Neural cell (in vitro differentiated cells): Measurements from ENCODE around the gene CTTNBP2NL. TPM values are rescaled to one million over a fixed set of nuclear protein-coding genes. Genes with fewer than 3 reads are reported as not detected.

Source experiments
- H2AFZ ChIP-seq: fragments of 200-600, 300-800 bp; sonication (generic), shearing (Covaris generic); 2 replicates; pipeline ENCODE4 v1.6.0; 2014; ENCODE audit warnings: low read depth, mild to moderate bottlenecking, antibody characterized with exemption, low read length, moderate library complexity
- H3F3A ChIP-seq: fragments of 200-600 bp; shearing (Covaris generic); 2 replicates; pipeline ENCODE4 v1.6.1; 2016; ENCODE audit warnings: mild to moderate bottlenecking, moderate library complexity, mixed read lengths, antibody characterized with exemption, low read length; ENCODE audit not compliant: insufficient read depth, poor library complexity, severe bottlenecking
- H3K27ac ChIP-seq: fragments of 200-600, 300-800 bp; sonication (generic), shearing (Covaris generic); 2 replicates; pipeline ENCODE4 v1.5.1; 2014; ENCODE audit warnings: mild to moderate bottlenecking, low read length, moderate library complexity
- H3K27me3 ChIP-seq: fragments of 300-800, 200-600 bp; sonication (generic), shearing (Covaris generic); 2 replicates; pipeline ENCODE4 v1.6.0; 2014; ENCODE audit warnings: mild to moderate bottlenecking, low read depth, low read length, moderate library complexity; ENCODE audit not compliant: insufficient read depth
- H3K36me3 ChIP-seq: fragments of 300-800, 200-600 bp; sonication (generic), shearing (Covaris generic); 2 replicates; pipeline ENCODE4 v1.5.1; 2014; ENCODE audit warnings: mild to moderate bottlenecking, antibody characterized with exemption, low read length, moderate library complexity; ENCODE audit not compliant: insufficient read depth
- H3K4me2 ChIP-seq: fragments of 300-800, 200-600 bp; sonication (generic), shearing (Covaris generic); 2 replicates; pipeline ENCODE4 v1.6.0; 2014; ENCODE audit warnings: mild to moderate bottlenecking, low read length
- H3K4me3 ChIP-seq: fragments of 300-800, 200-600 bp; sonication (generic), shearing (Covaris generic); 2 replicates; pipeline ENCODE4 v1.5.1; 2014; ENCODE audit warnings: mild to moderate bottlenecking, low read length, moderate library complexity
- H3K79me2 ChIP-seq: fragments of 200-600 bp; shearing (Covaris generic); replicated peaks from 2 replicates; pipeline ENCODE4 v1.6.0; 2014; ENCODE audit warnings: mild to moderate bottlenecking, low read length, moderate library complexity; ENCODE audit not compliant: insufficient read depth
- H3K9ac ChIP-seq: fragments of 300-800, 200-600 bp; sonication (generic), shearing (Covaris generic); 2 replicates; pipeline ENCODE4 v1.6.1; 2016; ENCODE audit warnings: mild to moderate bottlenecking, low read length, mixed read lengths
- H3K9me2 ChIP-seq: fragments of 200-600 bp; shearing (Covaris generic); 2 replicates; pipeline ENCODE4 v1.6.1; 2016; ENCODE audit warnings: mild to moderate bottlenecking, low read length, mixed read lengths; ENCODE audit not compliant: insufficient read depth
- H3K9me3 ChIP-seq: fragments of 200-600, 300-800 bp; sonication (generic), shearing (Covaris generic); 2 replicates; pipeline ENCODE4 v1.6.1; 2016; ENCODE audit warnings: mild to moderate bottlenecking, mixed run types, low read length, moderate library complexity, mixed read lengths
- H4K20me1 ChIP-seq: fragments of 200-600 bp; shearing (Covaris generic); 2 replicates; pipeline ENCODE4 v1.6.1; 2016; ENCODE audit warnings: mild to moderate bottlenecking, mixed run types; ENCODE audit not compliant: insufficient read depth
- EP300 ChIP-seq: fragments of 450-650 bp; conservative IDR thresholded peaks from 2 replicates; pipeline ENCODE4 v1.6.1; 2014; ENCODE audit warnings: antibody characterized with exemption, mild to moderate bottlenecking, moderate library complexity; ENCODE audit not compliant: poor library complexity, severe bottlenecking
- EZH2 ChIP-seq: fragments of 200-600, 300-800 bp; shearing (Covaris generic), sonication (generic); IDR thresholded peaks from 2 replicates; pipeline ENCODE4 v1.6.1; 2014; ENCODE audit warnings: antibody characterized with exemption, low read length, borderline replicate concordance, mild to moderate bottlenecking; ENCODE audit not compliant: insufficient read depth, poor library complexity, severe bottlenecking
- MXI1 ChIP-seq: fragments of 450-650 bp; conservative IDR thresholded peaks from 2 replicates; pipeline ENCODE4 v1.6.1; 2014; ENCODE audit warnings: antibody characterized with exemption, mild to moderate bottlenecking; ENCODE audit not compliant: poor library complexity, severe bottlenecking
- POLR2AphosphoS5 ChIP-seq: IDR thresholded peaks from 2 replicates; pipeline ENCODE4 v1.6.1; 2012
- RAD21 ChIP-seq: fragments of 450-650 bp; conservative IDR thresholded peaks from 2 replicates; pipeline ENCODE4 v1.6.1; 2014; ENCODE audit warnings: antibody characterized with exemption, mild to moderate bottlenecking, moderate library complexity
- SMC3 ChIP-seq: fragments of 450-650 bp; conservative IDR thresholded peaks from 2 replicates; pipeline ENCODE4 v1.6.1; 2014; ENCODE audit warnings: antibody characterized with exemption, mild to moderate bottlenecking, moderate library complexity; ENCODE audit not compliant: poor library complexity
- TAF1 ChIP-seq: IDR thresholded peaks from 2 replicates; pipeline ENCODE4 v1.6.1; 2012; ENCODE audit warnings: low read depth
- polyA plus RNA-seq: library from polyadenylated mRNA; depleted of rRNA; stranded (reverse); fragments of >200 nt; gene quantifications from 2 replicates; pipeline ENCODE4 v1.2.3, GENCODE V29; 2014
- TF ChIP-seq, protein P1 (sequence below): fragments of 450-650 bp; IDR thresholded peaks from 2 replicates; pipeline ENCODE4 v1.5.1; 2014; ENCODE audit warnings: antibody characterized with exemption, mild to moderate bottlenecking, moderate library complexity; ENCODE audit not compliant: poor library complexity, severe bottlenecking
- TF ChIP-seq, protein P2 (sequence below): IDR thresholded peaks from 2 replicates; pipeline ENCODE4 v1.6.1; 2012; ENCODE audit warnings: borderline replicate concordance

CTTNBP2NL gene
- polyA plus RNA-seq, 1 donor from 2014 or later: 11.8 TPM

DNA sequence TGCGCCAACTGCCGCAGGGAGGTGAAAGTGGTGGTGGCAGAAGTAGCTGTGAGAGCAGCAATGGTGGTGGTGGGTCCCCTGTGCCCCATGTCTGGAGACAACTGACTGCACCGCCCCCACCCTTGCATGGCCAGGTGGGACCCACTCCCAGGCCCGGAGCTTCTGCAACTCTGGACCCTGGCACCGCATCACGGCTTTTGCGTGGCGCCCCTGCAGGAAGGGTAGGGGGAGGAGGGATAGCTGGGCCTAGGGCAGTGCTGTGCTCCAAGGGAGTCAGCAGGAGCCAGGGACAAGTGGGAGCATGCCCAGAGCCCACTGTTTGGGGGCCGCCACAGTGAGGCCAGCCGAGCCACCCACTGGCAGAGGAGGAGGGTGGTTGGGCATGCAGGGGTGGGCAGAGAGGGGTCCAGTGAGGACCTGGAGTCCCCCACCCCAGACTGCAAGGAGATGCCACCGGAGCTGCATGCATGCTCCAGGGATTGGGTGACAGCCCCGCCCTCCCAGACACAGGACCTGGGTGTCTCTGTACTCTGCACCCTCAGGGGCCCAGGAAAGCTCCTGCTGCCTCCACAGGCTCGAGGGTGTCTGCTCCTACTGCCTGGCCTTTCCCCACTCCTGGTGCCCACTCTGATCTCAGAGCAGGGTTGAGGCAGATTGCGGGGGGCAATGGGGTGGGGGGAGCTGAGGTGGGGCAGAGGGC, 9.8 kb upstream of the CTTNBP2NL start:
- Histone ChIP-seq H3K4me2 (no peak overlapping the region), H3F3A (no peaks in the 10 kb centered on the region), H3K9me2 (no peaks in the 10 kb centered on the region), H3K36me3 (no peaks in the 10 kb centered on the region), H4K20me1 (no peaks in the 10 kb centered on the region), H3K27me3 (no peaks in the 10 kb centered on the region), H3K27ac (no peak overlapping the region), H3K9ac (no peak overlapping the region), H3K4me3 (no peak overlapping the region), H3K9me3 (no peaks in the 10 kb centered on the region), H3K79me2 (no peaks in the 10 kb centered on the region), H2AFZ (no peak overlapping the region)
- TF ChIP-seq EZH2: no peak
- no peak for TF ChIP-seq TAF1
- no peak for TF ChIP-seq EP300
- TF ChIP-seq SMC3: no peak
- TF ChIP-seq POLR2AphosphoS5: no peak
- TF ChIP-seq, protein P1, sequence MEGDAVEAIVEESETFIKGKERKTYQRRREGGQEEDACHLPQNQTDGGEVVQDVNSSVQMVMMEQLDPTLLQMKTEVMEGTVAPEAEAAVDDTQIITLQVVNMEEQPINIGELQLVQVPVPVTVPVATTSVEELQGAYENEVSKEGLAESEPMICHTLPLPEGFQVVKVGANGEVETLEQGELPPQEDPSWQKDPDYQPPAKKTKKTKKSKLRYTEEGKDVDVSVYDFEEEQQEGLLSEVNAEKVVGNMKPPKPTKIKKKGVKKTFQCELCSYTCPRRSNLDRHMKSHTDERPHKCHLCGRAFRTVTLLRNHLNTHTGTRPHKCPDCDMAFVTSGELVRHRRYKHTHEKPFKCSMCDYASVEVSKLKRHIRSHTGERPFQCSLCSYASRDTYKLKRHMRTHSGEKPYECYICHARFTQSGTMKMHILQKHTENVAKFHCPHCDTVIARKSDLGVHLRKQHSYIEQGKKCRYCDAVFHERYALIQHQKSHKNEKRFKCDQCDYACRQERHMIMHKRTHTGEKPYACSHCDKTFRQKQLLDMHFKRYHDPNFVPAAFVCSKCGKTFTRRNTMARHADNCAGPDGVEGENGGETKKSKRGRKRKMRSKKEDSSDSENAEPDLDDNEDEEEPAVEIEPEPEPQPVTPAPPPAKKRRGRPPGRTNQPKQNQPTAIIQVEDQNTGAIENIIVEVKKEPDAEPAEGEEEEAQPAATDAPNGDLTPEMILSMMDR: no peak
- TF ChIP-seq, protein P2, sequence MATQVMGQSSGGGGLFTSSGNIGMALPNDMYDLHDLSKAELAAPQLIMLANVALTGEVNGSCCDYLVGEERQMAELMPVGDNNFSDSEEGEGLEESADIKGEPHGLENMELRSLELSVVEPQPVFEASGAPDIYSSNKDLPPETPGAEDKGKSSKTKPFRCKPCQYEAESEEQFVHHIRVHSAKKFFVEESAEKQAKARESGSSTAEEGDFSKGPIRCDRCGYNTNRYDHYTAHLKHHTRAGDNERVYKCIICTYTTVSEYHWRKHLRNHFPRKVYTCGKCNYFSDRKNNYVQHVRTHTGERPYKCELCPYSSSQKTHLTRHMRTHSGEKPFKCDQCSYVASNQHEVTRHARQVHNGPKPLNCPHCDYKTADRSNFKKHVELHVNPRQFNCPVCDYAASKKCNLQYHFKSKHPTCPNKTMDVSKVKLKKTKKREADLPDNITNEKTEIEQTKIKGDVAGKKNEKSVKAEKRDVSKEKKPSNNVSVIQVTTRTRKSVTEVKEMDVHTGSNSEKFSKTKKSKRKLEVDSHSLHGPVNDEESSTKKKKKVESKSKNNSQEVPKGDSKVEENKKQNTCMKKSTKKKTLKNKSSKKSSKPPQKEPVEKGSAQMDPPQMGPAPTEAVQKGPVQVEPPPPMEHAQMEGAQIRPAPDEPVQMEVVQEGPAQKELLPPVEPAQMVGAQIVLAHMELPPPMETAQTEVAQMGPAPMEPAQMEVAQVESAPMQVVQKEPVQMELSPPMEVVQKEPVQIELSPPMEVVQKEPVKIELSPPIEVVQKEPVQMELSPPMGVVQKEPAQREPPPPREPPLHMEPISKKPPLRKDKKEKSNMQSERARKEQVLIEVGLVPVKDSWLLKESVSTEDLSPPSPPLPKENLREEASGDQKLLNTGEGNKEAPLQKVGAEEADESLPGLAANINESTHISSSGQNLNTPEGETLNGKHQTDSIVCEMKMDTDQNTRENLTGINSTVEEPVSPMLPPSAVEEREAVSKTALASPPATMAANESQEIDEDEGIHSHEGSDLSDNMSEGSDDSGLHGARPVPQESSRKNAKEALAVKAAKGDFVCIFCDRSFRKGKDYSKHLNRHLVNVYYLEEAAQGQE: no peak
- no peak for TF ChIP-seq RAD21
- TF ChIP-seq MXI1: no peak

DNA sequence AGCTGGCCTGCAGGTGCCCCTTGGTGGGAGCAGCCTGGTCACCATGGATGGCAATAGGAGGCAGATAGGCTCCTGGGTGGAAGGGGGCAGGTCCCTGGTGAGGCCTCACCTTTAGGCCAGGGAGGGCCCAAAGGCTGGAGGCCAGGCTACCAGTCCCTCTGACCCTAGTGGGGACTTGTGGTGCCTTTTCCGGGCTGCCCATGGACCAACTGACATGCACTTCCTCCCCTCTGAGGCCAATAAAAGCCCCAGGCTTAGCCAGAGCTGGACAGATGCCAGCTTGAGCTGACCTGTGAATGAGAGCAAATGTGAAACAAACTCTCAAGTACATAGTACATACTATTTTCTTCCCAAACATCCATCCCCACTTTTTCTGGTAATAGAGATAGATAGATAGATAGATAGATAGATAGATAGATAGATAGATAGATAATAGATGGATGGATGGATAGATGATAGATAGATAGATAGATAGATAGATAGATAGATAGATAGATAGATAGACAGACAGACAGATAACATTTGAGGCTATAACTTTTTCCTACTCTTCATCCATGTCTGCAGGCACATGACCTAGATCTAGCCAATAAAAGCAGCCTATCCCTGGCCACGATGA, 9.2 kb upstream of the CTTNBP2NL start:
- no peaks in the 10 kb centered on the region for H3K36me3 ChIP-seq
- TF ChIP-seq RAD21 (no peak), EP300 (no peak), POLR2AphosphoS5 (no peak), TAF1 (no peak), SMC3 (no peak), MXI1 (no peak), EZH2 (no peak)
- TF ChIP-seq, protein P1: no peak
- TF ChIP-seq, protein P2: no peak
- H3F3A ChIP-seq: no peaks in the 10 kb centered on the region
- no peaks in the 10 kb centered on the region for H4K20me1 ChIP-seq
- no peak overlapping the region for H3K4me2 ChIP-seq
- H3K79me2 ChIP-seq: no peaks in the 10 kb centered on the region
- no peaks in the 10 kb centered on the region for H3K9me3 ChIP-seq
- no peak overlapping the region for H2AFZ ChIP-seq
- no peak overlapping the region for H3K27ac ChIP-seq
- H3K9ac ChIP-seq: no peak overlapping the region
- H3K4me3 ChIP-seq: no peak overlapping the region
- no peaks in the 10 kb centered on the region for H3K9me2 ChIP-seq
- H3K27me3 ChIP-seq: no peaks in the 10 kb centered on the region
